B cell (primary cell): Measurements from ENCODE around the gene ERC2. TPM values are rescaled to one million over a fixed set of nuclear protein-coding genes. Genes with fewer than 3 reads are reported as not detected.

Source experiments
- ATAC-seq: fragments of 200-7000 bp; cut with Tn5 transposase; one replicate; pipeline ENCODE4 v1.10.0; 2021; ENCODE audit warnings: low read depth, mild to moderate bottlenecking, moderate number of reproducible peaks, moderate library complexity
- CTCF ChIA-PET: fragments of 350-600 bp; sonication (Branson Sonifier 250); formaldehyde crosslinking; loops from one replicate; lab custom pipeline; 2021; ENCODE audit warnings: antibody characterized with exemption, inconsistent platforms; lab: Charles Lee
- POLR2A ChIA-PET: fragments of 350-600 bp; sonication (Branson Sonifier 250); formaldehyde crosslinking; loops from one replicate; lab custom pipeline; 2021; ENCODE audit warnings: antibody characterized with exemption; lab: Charles Lee
- DNase-seq: peaks from one replicate; pipeline ENCODE4 v3.0.0; 2013
- H2AFZ ChIP-seq: 2 replicates; pipeline ENCODE4 v1.6.1; 2012; ENCODE audit warnings: mild to moderate bottlenecking, low read depth, low read length; ENCODE audit not compliant: insufficient read depth, poor library complexity, severe bottlenecking
- H3K27ac ChIP-seq, 2 donors: 1 replicate in 1 of 2; 2 replicates in 1 of 2; pipeline ENCODE4 v1.5.1; 2012 to 2013; ENCODE audit warnings: low read length in 2 of 2, mild to moderate bottlenecking in 2 of 2, moderate library complexity in 1 of 2
- H3K27me3 ChIP-seq, 4 experiments: fragments of 200-600 bp in 1 of 4; sonication (generic) in 1 of 4; replicated peaks in 1 of 4; 1 replicate in 2 of 4; 2 replicates in 2 of 4; pipeline versions ENCODE4 v1.6.1 to v1.7.0; 2013 to 2016; ENCODE audit warnings: low read length in 3 of 4, mild to moderate bottlenecking in 2 of 4, mixed read lengths in 1 of 4, moderate library complexity in 1 of 4; ENCODE audit not compliant: insufficient read depth in 4 of 4, control insufficient read depth in 3 of 4; ENCODE audit errors: control extremely low read depth in 1 of 4
- H3K36me3 ChIP-seq, 2 experiments: replicated peaks in 1 of 2; 1 replicate in 1 of 2; 2 replicates in 1 of 2; pipeline versions ENCODE4 v1.6.1 to v1.7.1; 2013; ENCODE audit warnings: low read length in 1 of 2; ENCODE audit not compliant: insufficient read depth in 2 of 2, control insufficient read depth in 1 of 2; ENCODE audit errors: control extremely low read depth in 1 of 2, extremely low read depth in 1 of 2
- H3K4me1 ChIP-seq, 2 donors: fragments of 200-600 bp in 1 of 2; sonication (generic) in 1 of 2; 1 replicate in 1 of 2; 2 replicates in 1 of 2; pipeline versions ENCODE4 v1.5.1 to v1.6.1; 2013 to 2017; ENCODE audit warnings: low read length in 2 of 2; ENCODE audit not compliant: control insufficient read depth in 2 of 2, insufficient read depth in 2 of 2
- H3K4me2 ChIP-seq: replicated peaks from 2 replicates; pipeline ENCODE3; 2012; ENCODE audit warnings: mild to moderate bottlenecking, low read depth, low read length; ENCODE audit not compliant: poor library complexity, severe bottlenecking
- H3K4me3 ChIP-seq, 5 experiments: fragments of 200-600 bp in 1 of 5; sonication (generic) in 1 of 5; 1 replicate in 3 of 5; 2 replicates in 2 of 5; pipeline versions ENCODE4 v1.5.1 to v1.7.0; 2011 to 2016; ENCODE audit warnings: low read length in 4 of 5, mild to moderate bottlenecking in 4 of 5, low read depth in 2 of 5, control low read depth in 1 of 5, moderate library complexity in 1 of 5; ENCODE audit not compliant: insufficient read depth in 1 of 5; ENCODE audit errors: control extremely low read depth in 1 of 5, extremely low read depth in 1 of 5
- H3K79me2 ChIP-seq: fragments of 200-600 bp; sonication (generic); one replicate; pipeline ENCODE4 v1.6.0; 2016; ENCODE audit warnings: low read length; ENCODE audit not compliant: control insufficient read depth, insufficient read depth
- H3K9ac ChIP-seq: fragments of 200-600 bp; sonication (generic); 2 replicates; pipeline ENCODE4 v1.6.1; 2017; ENCODE audit warnings: mild to moderate bottlenecking, low read length, moderate library complexity
- H3K9me3 ChIP-seq, 3 donors: one replicate each; pipeline versions ENCODE4 v1.6.1 to v1.7.1; 2013; ENCODE audit warnings: low read length in 2 of 3; ENCODE audit not compliant: control insufficient read depth in 2 of 3, insufficient read depth in 1 of 3; ENCODE audit errors: control extremely low read depth in 1 of 3
- H4K20me1 ChIP-seq: 2 replicates; pipeline ENCODE4 v1.6.0; 2012; ENCODE audit warnings: mild to moderate bottlenecking, low read length; ENCODE audit not compliant: insufficient read depth, control insufficient read depth, poor library complexity, severe bottlenecking
- H3K27ac Mint-ChIP-seq: one replicate; pipeline ENCODE4 v1.8.0; 2021; ENCODE audit warnings: mixed read lengths
- H3K27me3 Mint-ChIP-seq: one replicate; pipeline ENCODE4 v1.8.0; 2021; ENCODE audit warnings: mixed read lengths
- H3K4me1 Mint-ChIP-seq: one replicate; pipeline ENCODE4 v1.8.0; 2021; ENCODE audit warnings: mixed read lengths
- H3K4me3 Mint-ChIP-seq: one replicate; pipeline ENCODE4 v1.8.0; 2021; ENCODE audit warnings: mixed read lengths
- H3K9me3 Mint-ChIP-seq: one replicate; pipeline ENCODE4 v1.8.0; 2022; ENCODE audit warnings: mixed read lengths; ENCODE audit not compliant: insufficient read depth
- CTCF ChIP-seq: fragments of 200-600 bp; IDR thresholded peaks from one replicate; pipeline ENCODE4 v1.8.0; 2022; ENCODE audit warnings: antibody characterized with exemption, mild to moderate bottlenecking
- EZH2 ChIP-seq: IDR thresholded peaks from 2 replicates; pipeline ENCODE4 v1.6.1; 2012; ENCODE audit warnings: borderline replicate concordance, low read depth, mild to moderate bottlenecking, moderate library complexity, low read length; ENCODE audit not compliant: insufficient read depth, poor library complexity, severe bottlenecking
- WGBS: methylation state at CpG from one replicate; pipeline ENCODE4 v1.1.5; 2013; ENCODE audit warnings: missing lambda C conversion rate; ENCODE audit not compliant: insufficient coverage; 5-methylcytosine and 5-hydroxymethylcytosine counted together
- intact Hi-C: fragments of 100-400 bp; cut with micrococcal nuclease; formaldehyde crosslinking; loops from one replicate; pipeline ENCODE4 v1.10.0; 2022
- polyA plus RNA-seq: library from polyadenylated mRNA; depleted of rRNA; stranded (reverse); fragments of >200 nt; gene quantifications from 2 replicates; pipeline ENCODE4 v1.2.3, GENCODE V29; 2012
- total RNA-seq, 2 donors: library from RNA; stranded (reverse); fragments of 120-200 nt in 1 of 2; gene quantifications; 1 replicate in 1 of 2; 2 replicates in 1 of 2; pipeline versions ENCODE4 v1.2.3 to v1.2.4, GENCODE V29; 2013 to 2022

ERC2 gene
- total and polyA plus RNA-seq, 2 donors (not counting 1 experiment from before 2014, with no cell fraction given) = not detected

GRCh38 chr3:56086355-56086754 lies 381.9 kb downstream of the ERC2 start:
- intact Hi-C loops = no loop called here
- Mint-ChIP-seq H3K4me1 (no peaks in the 10 kb centered on the region), H3K4me3 (no peak overlapping the region), H3K9me3 (no peaks in the 10 kb centered on the region), H3K27me3 (peaks cover 6% of the 10 kb centered on the region), H3K27ac (no peak overlapping the region)
- H3K36me3 ChIP-seq = no peaks in the 10 kb centered on the region
- no peak overlapping the region for H2AFZ ChIP-seq
- H3K4me1 ChIP-seq = no peaks in the 10 kb centered on the region
- no peaks in the 10 kb centered on the region for H3K27me3 ChIP-seq
- H3K79me2 ChIP-seq = no peaks in the 10 kb centered on the region
- H4K20me1 ChIP-seq = no peaks in the 10 kb centered on the region
- H3K27ac ChIP-seq = no peak overlapping the region
- no peak overlapping the region for H3K4me3 ChIP-seq
- ATAC-seq (no peak), DNase-seq (no peak)
- no peaks in the 10 kb centered on the region for H3K9me3 ChIP-seq
- no peak overlapping the region for H3K9ac ChIP-seq
- POLR2A ChIA-PET = no interaction called here
- H3K4me2 ChIP-seq = no peak overlapping the region
- CTCF ChIA-PET = no interaction called here
- no peak for TF ChIP-seq CTCF
- TF ChIP-seq EZH2 = no peak
- WGBS = no CpG with 5 or more reads among the region's 1 CpG

GRCh38 chr3:56081246-56081645 lies 387.0 kb downstream of the ERC2 start:
- H3K4me3 Mint-ChIP-seq = no peak overlapping the region
- TF ChIP-seq EZH2 (no peak), CTCF (no peak)
- no peaks in the 10 kb centered on the region for H3K9me3 Mint-ChIP-seq
- H3K27ac Mint-ChIP-seq = no peak overlapping the region
- H3K4me1 ChIP-seq = no peaks in the 10 kb centered on the region
- no peak overlapping the region for H3K9ac ChIP-seq
- H3K4me3 ChIP-seq = no peak overlapping the region
- H3K79me2 ChIP-seq = no peaks in the 10 kb centered on the region
- no peaks in the 10 kb centered on the region for H4K20me1 ChIP-seq
- no peaks in the 10 kb centered on the region for H3K27me3 ChIP-seq
- CTCF ChIA-PET = interaction anchor here (0.7 kb wide), 1 partner anchor 10 kb away, joined by 3 read pairs; no protein-coding TSS in a partner anchor
- intact Hi-C loops = no loop called here
- H3K27me3 Mint-ChIP-seq = peaks cover 5% of the 10 kb centered on the region
- no CpG with 5 or more reads among the region's 2 CpGs for WGBS
- H3K27ac ChIP-seq = no peak overlapping the region
- H3K4me1 Mint-ChIP-seq = no peaks in the 10 kb centered on the region
- H3K9me3 ChIP-seq = no peaks in the 10 kb centered on the region
- H2AFZ ChIP-seq = no peak overlapping the region
- no peak for ATAC-seq
- no peak overlapping the region for H3K4me2 ChIP-seq
- no peaks in the 10 kb centered on the region for H3K36me3 ChIP-seq
- no peak for DNase-seq
- POLR2A ChIA-PET = no interaction called here
